GM18511 (cell line): ENCODE measurements around the gene RFX2.
"Not testable (repeated sequence)": the region's sequence is repeated elsewhere in the genome, so short reads cannot be mapped to it uniquely, and the experiment has no call there.

Experiments
- ATAC-seq: cut with Tn5 transposase; IDR thresholded peaks from one replicate; pipeline ENCODE4 v1.9.1; 2021; ENCODE audit warnings: mild to moderate bottlenecking, moderate library complexity; ENCODE audit not compliant: unreplicated experiment

RFX2 gene

DNA sequence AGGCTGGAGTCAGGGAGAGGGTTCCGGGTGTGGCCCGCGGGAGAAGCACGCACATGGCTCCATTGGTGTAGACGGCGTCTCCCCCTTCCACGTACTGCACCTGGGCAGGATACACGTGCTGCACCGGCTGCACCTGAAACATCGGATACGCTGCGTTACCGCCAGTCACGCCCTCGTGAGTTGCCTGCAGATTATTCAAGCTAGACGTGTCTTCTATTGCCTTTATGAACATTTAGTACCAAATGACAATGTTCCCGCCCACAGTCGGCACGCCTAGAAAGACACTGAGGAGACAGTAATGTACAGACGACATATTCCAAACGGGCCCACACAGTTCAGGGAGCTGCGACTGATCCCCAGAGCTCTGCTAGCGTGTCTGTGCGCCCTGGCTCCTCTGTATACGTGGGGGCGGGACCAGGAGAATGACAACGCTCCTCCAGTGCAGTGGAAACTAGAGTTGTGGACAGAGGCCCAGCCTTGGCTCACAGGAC lies 68.3 kb downstream of the RFX2 start:
- no peak for ATAC-seq

DNA sequence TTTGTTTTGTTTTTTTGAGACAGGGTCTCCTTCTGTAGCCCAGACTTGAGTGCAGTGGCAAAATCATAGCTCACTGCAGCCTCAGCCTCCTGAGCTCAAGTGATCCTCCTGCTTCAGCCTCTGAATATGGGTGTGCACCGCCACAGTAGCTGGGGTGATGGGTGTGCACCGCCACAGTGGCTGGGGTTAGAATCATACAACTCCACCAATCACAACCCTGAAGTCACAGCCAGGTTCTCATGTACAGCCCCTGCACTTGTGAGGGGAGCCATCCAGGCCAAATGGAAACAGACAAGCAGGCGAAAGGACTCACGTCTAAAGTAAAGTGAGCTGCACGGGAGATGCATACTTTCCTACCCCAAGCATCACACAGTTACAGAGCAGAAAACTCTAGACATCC lies 69.2 kb downstream of the RFX2 start:
- ATAC-seq = no peak

GRCh38 chr19:6039566-6040225 lies 70.6 kb downstream of the RFX2 start:
- no peak for ATAC-seq

GRCh38 chr19:6038634-6039405 lies 71.5 kb downstream of the RFX2 start:
- ATAC-seq = peak; percentile 56

- ATAC-seq = no peak
Measured at GRCh38 chr19:6035026-6035425, 75.3 kb downstream of the RFX2 start.

DNA sequence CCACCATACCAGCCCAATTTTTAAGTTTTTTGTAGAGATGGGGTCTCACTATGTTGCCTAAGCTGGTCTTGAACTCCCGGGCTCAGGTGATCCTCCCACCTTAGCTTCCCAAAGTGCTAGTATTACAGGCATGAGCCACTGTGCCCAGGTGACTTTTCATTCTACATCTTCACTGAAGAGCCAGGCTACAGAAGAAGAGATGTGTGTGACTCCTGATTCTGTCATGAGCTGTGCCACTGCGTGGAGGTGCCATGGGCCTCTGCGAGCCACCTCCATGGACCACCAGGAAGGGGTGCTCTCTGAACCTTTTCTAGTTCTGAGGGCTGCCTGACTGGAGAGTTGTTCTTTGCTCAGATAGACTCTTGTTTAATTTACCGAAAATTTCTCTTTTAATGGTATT lies 75.8 kb downstream of the RFX2 start:
- ATAC-seq = no peak

DNA sequence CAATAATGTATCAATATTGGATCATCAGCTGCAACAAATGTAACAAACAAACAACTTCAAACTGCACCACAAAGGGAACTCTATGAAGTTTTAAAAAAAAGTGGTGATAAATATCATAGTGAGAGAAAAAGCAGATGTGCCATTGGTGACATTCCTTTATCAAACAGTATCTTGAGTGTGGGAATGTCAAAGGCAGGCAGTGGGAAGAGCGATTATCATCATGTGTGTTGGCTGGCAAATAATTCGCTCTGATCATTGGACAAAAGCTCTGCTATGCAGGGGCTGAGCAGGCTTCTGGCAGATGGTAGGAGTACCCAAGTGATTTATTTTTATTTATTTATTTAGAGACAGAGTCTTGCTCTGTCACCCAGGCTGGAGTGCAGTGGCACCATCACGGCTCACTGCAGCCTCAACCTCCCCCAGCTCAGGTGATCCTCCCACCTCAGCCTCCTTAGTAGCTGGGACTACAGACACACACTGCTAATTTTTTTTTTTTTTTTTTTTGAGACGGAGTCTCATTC lies 76.5 kb downstream of the RFX2 start:
- no peak for ATAC-seq

GRCh38 chr19:6032827-6033226 lies 77.5 kb downstream of the RFX2 start:
- no peak for ATAC-seq

DNA sequence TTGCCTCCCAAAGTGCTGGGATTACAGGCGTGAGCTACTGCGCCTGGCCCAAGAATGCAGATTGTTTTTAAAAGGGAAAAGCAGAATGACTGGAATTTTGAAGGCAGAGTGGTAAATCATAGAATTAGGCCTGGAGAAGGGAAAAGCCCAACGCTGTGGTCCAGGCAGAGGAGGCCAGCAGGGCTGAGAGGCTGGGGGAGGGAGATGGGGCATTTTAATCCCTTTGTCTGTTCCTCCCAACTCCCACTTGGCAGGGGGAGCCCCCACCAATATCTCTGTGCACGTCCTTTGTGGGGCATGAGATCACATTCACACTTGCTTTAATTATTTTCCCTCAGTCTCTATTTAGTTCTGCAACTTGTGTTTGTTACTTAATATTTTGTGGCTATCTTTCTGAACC lies 77.9 kb downstream of the RFX2 start:
- ATAC-seq = no peak

DNA sequence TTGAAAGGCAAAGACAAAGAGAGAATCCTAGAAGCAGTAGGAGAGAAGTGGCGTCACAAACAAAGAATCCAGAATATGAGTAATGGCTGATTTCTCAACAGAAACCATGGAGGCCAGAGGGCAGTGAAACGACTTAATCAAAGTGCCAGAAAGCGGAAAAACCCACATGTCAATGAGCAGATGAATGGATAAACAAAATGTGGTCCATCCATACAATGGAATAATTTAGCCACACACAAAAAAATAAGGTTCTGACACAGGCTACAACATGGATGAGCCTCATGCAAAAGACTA lies 80.1 kb downstream of the RFX2 start:
- no peak for ATAC-seq

GRCh38 chr19:6026390-6027227 lies 83.7 kb downstream of the RFX2 start:
- ATAC-seq = no peak

- ATAC-seq = not testable (repeated sequence)
Measured at GRCh38 chr19:6024756-6025155, 85.5 kb downstream of the RFX2 start.

DNA sequence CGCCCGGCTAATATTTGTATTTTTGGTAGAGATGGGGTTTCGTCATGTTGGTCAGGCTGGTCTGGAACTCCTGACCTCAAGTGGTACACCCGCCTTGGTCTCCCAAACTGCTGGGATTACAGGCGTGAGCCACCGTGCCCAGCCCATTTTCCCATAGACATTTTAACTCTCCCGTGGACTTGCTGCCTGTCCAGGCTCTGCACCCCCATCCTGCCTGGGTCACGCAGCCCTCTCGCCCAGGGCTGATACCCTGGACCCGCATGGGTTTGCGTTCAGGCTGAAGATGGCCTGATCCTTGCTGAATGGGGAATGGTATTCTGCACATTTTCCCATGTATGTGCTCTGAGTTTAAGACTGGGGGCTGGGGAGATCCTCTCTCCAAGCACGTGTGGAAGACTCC lies 86.4 kb downstream of the RFX2 start:
- no peak for ATAC-seq

DNA sequence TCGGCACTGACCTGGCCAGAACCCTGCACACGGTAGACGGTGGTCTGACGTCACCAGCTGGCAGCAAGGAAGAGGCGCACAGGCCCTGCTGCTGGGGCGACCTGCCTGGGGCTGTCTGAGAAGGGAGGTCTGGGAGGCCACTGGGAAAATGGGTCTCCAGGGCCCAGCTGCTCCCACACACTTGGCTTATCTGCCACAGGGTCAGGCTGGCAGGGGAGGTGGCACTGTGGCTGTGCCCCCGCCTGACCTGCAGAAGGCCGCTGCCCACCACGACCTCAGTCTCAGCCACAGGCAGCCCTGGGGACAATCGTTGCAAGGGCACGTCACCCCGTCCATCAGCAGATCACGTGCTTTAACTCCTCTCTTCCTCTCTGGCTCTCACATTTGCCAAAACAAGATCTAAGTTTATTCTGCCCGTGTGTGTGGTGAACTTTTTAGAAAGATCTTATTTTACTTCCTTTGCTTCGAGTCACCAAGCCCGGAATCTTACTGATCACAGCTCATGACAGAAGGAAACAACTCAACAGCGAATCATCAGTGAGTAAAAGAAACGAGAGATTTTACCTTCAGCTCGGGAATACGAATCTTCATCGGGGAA lies 87.1 kb downstream of the RFX2 start:
- no peak for ATAC-seq

- ATAC-seq = no peak
Measured at GRCh38 chr19:6022570-6023064, 87.7 kb downstream of the RFX2 start.

GRCh38 chr19:6021878-6022569 lies 88.3 kb downstream of the RFX2 start:
- no peak for ATAC-seq

- ATAC-seq = no peak
Measured at GRCh38 chr19:6020972-6021805, 89.1 kb downstream of the RFX2 start.

- no peak for ATAC-seq
Measured at GRCh38 chr19:6020166-6020882, 90.0 kb downstream of the RFX2 start.

DNA sequence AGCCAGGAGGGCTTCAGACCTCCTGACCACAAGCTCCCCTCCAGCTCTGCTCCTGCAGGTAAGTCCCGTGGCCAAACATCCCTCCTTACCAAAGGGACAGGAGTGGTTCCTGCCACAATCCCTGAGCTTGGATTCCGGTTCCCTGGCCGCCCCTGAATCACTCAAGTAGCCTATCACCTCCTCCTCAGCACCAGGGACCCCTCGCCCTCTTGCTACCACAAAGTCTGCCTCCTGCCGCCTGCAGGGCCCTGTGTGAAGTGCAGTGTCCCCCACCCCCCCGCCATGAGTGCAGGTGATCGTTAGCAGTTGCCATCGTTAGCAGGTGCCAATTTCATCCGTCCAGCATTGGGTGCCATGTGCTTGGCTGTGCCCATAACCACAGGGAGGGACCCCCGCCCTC lies 91.5 kb downstream of the RFX2 start:
- no peak for ATAC-seq
